H1 (cell line): ENCODE measurements around the gene PLGRKT. TPM values are rescaled to one million over a fixed set of nuclear protein-coding genes. Genes with fewer than 3 reads are reported as not detected.

Source experiments
- CTCF ChIA-PET: fragments of 300-600 bp; sonication (Branson Sonifier 250); formaldehyde crosslinking; loops from one replicate; lab custom pipeline; 2021; ENCODE audit not compliant: partially characterized antibody; lab: Charles Lee
- POLR2A ChIA-PET: fragments of 300-600 bp; sonication (Branson Sonifier 250); formaldehyde crosslinking; loops from one replicate; lab custom pipeline; 2021; ENCODE audit warnings: inconsistent platforms; ENCODE audit not compliant: partially characterized antibody; lab: Charles Lee
- DNase-seq, 2 experiments: peaks; one replicate each; pipeline versions ENCODE4 v3.0.0 to v3.0.0-alpha.2; 2010 to 2022; ENCODE audit warnings: low spot score in 2 of 2, low read depth in 1 of 2, mixed read lengths in 1 of 2
- FAIRE-seq: peaks from 2 replicates; lab custom pipeline; 2011; peaks lifted over from hg19 to GRCh38; lab: Jason Lieb, UNC
- H2AFZ ChIP-seq: 2 replicates; pipeline ENCODE4 v1.8.1; 2012; ENCODE audit warnings: low read length, inconsistent platforms
- H2AK5ac ChIP-seq: 2 replicates; pipeline ENCODE4 v1.6.1; 2013; ENCODE audit warnings: low read depth, low read length
- H2BK120ac ChIP-seq: replicated peaks from 2 replicates; pipeline ENCODE3; 2013; ENCODE audit warnings: low read depth, low read length, inconsistent platforms
- H2BK12ac ChIP-seq: 2 replicates; pipeline ENCODE4 v1.6.1; 2013; ENCODE audit warnings: low read depth, low read length
- H2BK15ac ChIP-seq: 2 replicates; pipeline ENCODE4 v1.6.1; 2013; ENCODE audit warnings: low read length
- H2BK20ac ChIP-seq: 2 replicates; pipeline ENCODE4 v1.6.1; 2013; ENCODE audit warnings: low read length
- H2BK5ac ChIP-seq: 2 replicates; pipeline ENCODE4 v1.6.1; 2013; ENCODE audit warnings: low read depth, low read length
- H3K14ac ChIP-seq: 2 replicates; pipeline ENCODE4 v1.6.1; 2013; ENCODE audit warnings: inconsistent platforms; ENCODE audit not compliant: insufficient read length
- H3K18ac ChIP-seq: 2 replicates; pipeline ENCODE4 v1.6.1; 2013; ENCODE audit warnings: low read length; ENCODE audit errors: extremely low read depth
- H3K23ac ChIP-seq: 2 replicates; pipeline ENCODE4 v1.6.1; 2013; ENCODE audit warnings: inconsistent platforms; ENCODE audit not compliant: insufficient read length
- H3K23me2 ChIP-seq: 2 replicates; pipeline ENCODE4 v1.6.1; 2013; ENCODE audit warnings: low read depth, low read length
- H3K27ac ChIP-seq: 2 replicates; pipeline ENCODE4 v1.6.1; 2011; ENCODE audit warnings: low read depth, low read length, inconsistent platforms
- H3K27me3 ChIP-seq, 4 experiments: replicated peaks in 1 of 4; 1 replicate in 1 of 4; 2 replicates in 3 of 4; pipeline versions ENCODE4 v1.6.1 to v1.8.1; 2011 to 2013; ENCODE audit warnings: low read length in 3 of 4, mild to moderate bottlenecking in 3 of 4, inconsistent platforms in 2 of 4, mixed read lengths in 2 of 4, moderate library complexity in 1 of 4; ENCODE audit not compliant: control insufficient read depth in 3 of 4, insufficient read depth in 3 of 4; ENCODE audit errors: extremely low read depth in 1 of 4
- H3K36me3 ChIP-seq, 4 experiments: 2 replicates each; pipeline versions ENCODE4 v1.6.1 to v1.8.1; 2011 to 2013; ENCODE audit warnings: mild to moderate bottlenecking in 4 of 4, low read length in 3 of 4, moderate library complexity in 2 of 4, control low read depth in 1 of 4, inconsistent platforms in 1 of 4; ENCODE audit not compliant: insufficient read depth in 4 of 4, control insufficient read depth in 2 of 4
- H3K4ac ChIP-seq: replicated peaks from 2 replicates; pipeline ENCODE3; 2013; ENCODE audit warnings: low read length, low read depth, mixed read lengths, inconsistent platforms; ENCODE audit not compliant: insufficient read length
- H3K4me1 ChIP-seq, 4 experiments: replicated peaks in 1 of 4; 1 replicate in 1 of 4; 2 replicates in 3 of 4; pipeline versions ENCODE4 v1.6.1 to v1.8.1; 2011 to 2013; ENCODE audit warnings: low read length in 3 of 4, inconsistent platforms in 2 of 4, mixed read lengths in 1 of 4; ENCODE audit not compliant: insufficient read depth in 4 of 4, control insufficient read depth in 3 of 4
- H3K4me2 ChIP-seq, 2 experiments: 2 replicates each; pipeline versions ENCODE4 v1.6.1 to v1.8.1; 2011 to 2013; ENCODE audit warnings: low read depth in 2 of 2, low read length in 2 of 2, control low read depth in 1 of 2, inconsistent platforms in 1 of 2, mild to moderate bottlenecking in 1 of 2; ENCODE audit not compliant: insufficient read depth in 1 of 2
- H3K4me3 ChIP-seq, 4 experiments: fragments of 200-600, 300-600 bp in 1 of 4; sonication (generic), shearing (Covaris generic), sonication (Bioruptor Twin) in 1 of 4; 2 replicates each; pipeline versions ENCODE4 v1.5.1 to v1.8.1; 2011 to 2016; ENCODE audit warnings: low read length in 4 of 4, low read depth in 3 of 4, control low read depth in 2 of 4, inconsistent platforms in 2 of 4, mild to moderate bottlenecking in 2 of 4, mixed read lengths in 1 of 4, moderate library complexity in 1 of 4; ENCODE audit not compliant: insufficient read depth in 2 of 4; ENCODE audit errors: extremely low read depth in 1 of 4
- H3K56ac ChIP-seq: replicated peaks from 2 replicates; pipeline ENCODE3; 2013; ENCODE audit warnings: low read depth, mild to moderate bottlenecking, mixed read lengths, low read length, inconsistent platforms; ENCODE audit not compliant: insufficient read length
- H3K79me1 ChIP-seq: 2 replicates; pipeline ENCODE4 v1.6.1; 2013; ENCODE audit warnings: low read depth, low read length, control low read depth
- H3K79me2 ChIP-seq, 2 experiments: 2 replicates each; pipeline versions ENCODE4 v1.6.1 to v1.8.1; 2012 to 2013; ENCODE audit warnings: low read length in 2 of 2, mild to moderate bottlenecking in 2 of 2, inconsistent platforms in 1 of 2; ENCODE audit not compliant: insufficient read depth in 2 of 2, control insufficient read depth in 1 of 2
- H3K9ac ChIP-seq, 4 experiments: replicated peaks in 1 of 4; 1 replicate in 1 of 4; 2 replicates in 3 of 4; pipeline versions ENCODE4 v1.6.1 to v1.8.1; 2011 to 2013; ENCODE audit warnings: low read depth in 3 of 4, low read length in 3 of 4, control low read depth in 2 of 4, mild to moderate bottlenecking in 2 of 4, moderate library complexity in 2 of 4, inconsistent platforms in 1 of 4; ENCODE audit errors: extremely low read depth in 1 of 4
- H3K9me3 ChIP-seq, 2 experiments: 2 replicates each; pipeline versions ENCODE4 v1.6.1 to v1.8.1; 2012 to 2013; ENCODE audit warnings: mild to moderate bottlenecking in 2 of 2, moderate library complexity in 2 of 2, control low read depth in 1 of 2, inconsistent platforms in 1 of 2, low read depth in 1 of 2, low read length in 1 of 2, mixed read lengths in 1 of 2; ENCODE audit not compliant: insufficient read depth in 2 of 2
- H4K20me1 ChIP-seq, 2 experiments: replicated peaks in 1 of 2; 2 replicates each; pipeline versions ENCODE3 to v1.8.1; 2011 to 2013; ENCODE audit warnings: inconsistent platforms in 2 of 2, low read length in 2 of 2, mild to moderate bottlenecking in 1 of 2; ENCODE audit not compliant: insufficient read depth in 2 of 2, control insufficient read depth in 1 of 2
- H4K5ac ChIP-seq: 2 replicates; pipeline ENCODE4 v1.6.1; 2013; ENCODE audit warnings: low read length, low read depth, mixed read lengths, inconsistent platforms; ENCODE audit not compliant: insufficient read length
- H4K8ac ChIP-seq: 2 replicates; pipeline ENCODE4 v1.8.0; 2013; ENCODE audit warnings: mild to moderate bottlenecking, moderate library complexity, low read length, inconsistent platforms; ENCODE audit not compliant: insufficient read depth; ENCODE audit errors: extremely low read depth
- H4K91ac ChIP-seq: replicated peaks from 2 replicates; pipeline ENCODE3; 2013; ENCODE audit warnings: low read length, mixed read lengths, inconsistent platforms; ENCODE audit not compliant: insufficient read length
- BACH1 ChIP-seq: IDR thresholded peaks from 2 replicates; pipeline ENCODE4 v1.6.1; 2012; ENCODE audit warnings: low read length, improper control_type of control experiment
- CBX5 ChIP-seq: fragments of 300-800, 300-1000 bp; sonication (generic); IDR thresholded peaks from 2 replicates; pipeline ENCODE4 v1.7.1; 2016; ENCODE audit warnings: antibody characterized with exemption, low read length, low read depth
- E2F6 ChIP-seq: IDR thresholded peaks from 2 replicates; pipeline ENCODE4 v1.6.1; 2012; ENCODE audit warnings: inconsistent platforms
- POLR2A ChIP-seq, 2 experiments: IDR thresholded peaks; 1 replicate in 1 of 2; 2 replicates in 1 of 2; pipeline ENCODE4 v1.6.1; 2011; ENCODE audit warnings: low read depth in 2 of 2, low read length in 2 of 2, mild to moderate bottlenecking in 2 of 2; ENCODE audit errors: control extremely low read depth in 1 of 2
- USF2 ChIP-seq: IDR thresholded peaks from 2 replicates; pipeline ENCODE4 v1.6.1; 2011; ENCODE audit warnings: low read length, improper control_type of control experiment
- WGBS, 2 experiments: shearing (Covaris generic) in 1 of 2; methylation state at CpG; one replicate each; pipeline versions ENCODE4 v1.1.6 to v1.1.7; 2013 to 2015; ENCODE audit warnings: low lambda C conversion rate in 2 of 2, mixed read lengths in 2 of 2, inconsistent platforms in 1 of 2, low coverage in 1 of 2, missing lambda C conversion rate in 1 of 2; ENCODE audit not compliant: insufficient replicate concordance in 2 of 2, insufficient coverage in 1 of 2, insufficient read length in 1 of 2; ENCODE audit errors: extremely low coverage in 1 of 2, missing lambda C conversion rate in 1 of 2; 5-methylcytosine and 5-hydroxymethylcytosine counted together
- polyA plus RNA-seq, 7 experiments: library from polyadenylated mRNA; depleted of rRNA in 3 of 7; stranded (reverse) in 5 of 7; unstranded in 2 of 7; fragments of >200 nt in 5 of 7; fragments of 200-250 nt in 2 of 7; gene quantifications; 1 replicate in 5 of 7; 2 replicates in 1 of 7; 4 replicates in 1 of 7; pipeline versions ENCODE4 v1.2.1 to v1.2.3, GENCODE V29; 2011 to 2013; ENCODE audit warnings: missing spikeins in 2 of 7, mixed read lengths in 2 of 7
- total RNA-seq: library from RNA; stranded (reverse); fragmentation: NEBNext Ultra II Directional; extraction: Animal tissue kit (Norgen Biotek cat#: 25700); gene quantifications from 2 replicates; pipeline ENCODE4 v1.2.1, GENCODE V29; 2021

Gene PLGRKT
- total and polyA plus RNA-seq, 2 of the 8 experiments (the other 6 are each of a cell fraction or from before 2014, with no cell fraction given) = 5.4 to 15.7 TPM

- Histone ChIP-seq H3K4me3 (no peak overlapping the region), H3K36me3 (no peaks in the 10 kb centered on the region), H3K9ac (no peak overlapping the region), H2BK15ac (no peak overlapping the region), H4K91ac (no peak overlapping the region), H3K4ac (no peak overlapping the region), H2AK5ac (no peak overlapping the region), H3K79me1 (no peaks in the 10 kb centered on the region), H4K20me1 (no peaks in the 10 kb centered on the region), H3K14ac (no peak overlapping the region), H3K4me2 (no peak overlapping the region), H2AFZ (no peak overlapping the region), H4K5ac (no peak overlapping the region), H2BK5ac (no peak overlapping the region), H2BK12ac (no peak overlapping the region), H3K23ac (no peak overlapping the region), H3K27ac (no peak overlapping the region), H3K56ac (no peak overlapping the region), H3K18ac (no peak overlapping the region), H4K8ac (no peak overlapping the region), H2BK120ac (no peak overlapping the region), H3K23me2 (no peaks in the 10 kb centered on the region), H3K27me3 (no peaks in the 10 kb centered on the region), H2BK20ac (no peak overlapping the region), H3K9me3 (no peaks in the 10 kb centered on the region), H3K79me2 (no peaks in the 10 kb centered on the region), H3K4me1 (no peaks in the 10 kb centered on the region)
- ChIA-PET CTCF (interaction anchor here (1.0 to 2.3 kb wide), 3 partner anchors 16 to 134 kb away, joined by 3 to 5 read pairs (median 5); partner anchors contain the start of gene CD274), POLR2A (no interaction called here)
- FAIRE-seq = no peak
- WGBS, 2 experiments = 76% methylated on average over 2 of the region's 2 CpGs; no CpG with 5 or more reads in 1 of the 2 experiments
- DNase-seq = no peak
- no peak for TF ChIP-seq E2F6
- TF ChIP-seq BACH1 = no peak
- no peak for TF ChIP-seq USF2
- no peak for TF ChIP-seq CBX5
- no peak for TF ChIP-seq POLR2A (IDR thresholded peaks at IDR 0.05; ENCODE audit: control extremely low read depth in 1 of 2, low read depth in 2 of 2, low read length in 2 of 2)
Measured at GRCh38 chr9:5466766-5467165, 29.0 kb upstream of the PLGRKT start.
